Measurements from ENCODE around the gene XRCC4. TPM values are rescaled to one million over a fixed set of nuclear protein-coding genes. Genes with fewer than 3 reads are reported as not detected.

XRCC4 gene
- total RNA-seq, 2 donors from 2014 or later, result 6.4 to 6.8 TPM

DNA sequence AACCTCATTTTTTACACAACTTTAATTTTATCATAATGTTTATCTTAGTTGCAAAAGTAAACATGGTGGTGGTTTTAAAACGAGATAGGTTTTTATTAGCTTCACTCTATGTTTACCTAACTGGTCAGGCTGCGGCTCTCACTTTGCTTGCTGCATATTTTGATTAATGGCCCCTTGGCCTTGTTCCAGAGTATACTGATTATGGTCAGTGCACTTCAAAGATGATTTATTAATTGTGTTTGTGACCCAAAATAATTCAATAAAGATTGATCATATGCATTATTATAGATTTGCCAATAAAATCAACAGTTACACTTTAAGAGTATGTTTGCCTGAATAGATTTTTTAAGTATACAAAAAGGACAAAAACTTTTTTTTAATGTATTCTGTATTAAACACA, 188.0 kb downstream of the XRCC4 start:
- DNase-seq (ENCODE audit: low spot score), result no peak

DNA sequence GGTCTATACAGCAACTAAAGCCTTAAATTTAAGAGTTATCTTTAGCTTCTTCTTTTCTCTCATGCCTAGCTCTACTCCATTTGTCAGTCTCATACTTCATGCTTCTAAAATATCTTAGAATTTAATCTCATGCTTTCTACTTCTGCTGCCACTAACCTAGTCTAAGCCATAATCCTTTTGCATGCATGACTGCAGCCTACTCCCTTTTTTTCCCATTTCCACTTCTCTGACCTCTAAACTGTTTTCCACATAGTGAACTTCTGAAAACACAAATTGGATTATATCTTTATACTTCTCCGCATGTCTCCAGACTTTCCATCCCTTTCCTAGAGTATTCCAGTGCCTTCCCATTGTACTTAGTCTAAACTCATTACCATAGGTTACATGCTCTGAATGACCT, 193.0 kb downstream of the XRCC4 start:
- H3K27me3 ChIP-seq, result no peaks in the 10 kb centered on the region

More for the DNA sequence above, 188.0 kb downstream of the XRCC4 start:
- Histone ChIP-seq H3K4me1 (no peaks in the 10 kb centered on the region), H3K36me3 (no peaks in the 10 kb centered on the region), H3K27me3 (no peaks in the 10 kb centered on the region), H3K9me3 (no peaks in the 10 kb centered on the region), H3K27ac (no peak overlapping the region), H3K4me3 (no peak overlapping the region)
- TF ChIP-seq CTCF (IDR thresholded peaks at IDR 0.05), result no peak

GRCh38 chr5:83277154-83277553, 199.8 kb downstream of the XRCC4 start:
- H3K4me1 ChIP-seq, result no peaks in the 10 kb centered on the region
- no peaks in the 10 kb centered on the region for H3K36me3 ChIP-seq
- no peak overlapping the region for H3K27ac ChIP-seq
- TF ChIP-seq CTCF (IDR thresholded peaks at IDR 0.05), result no peak
- no peak overlapping the region for H3K4me3 ChIP-seq
- no peak for DNase-seq (ENCODE audit: low spot score)
- no peaks in the 10 kb centered on the region for H3K27me3 ChIP-seq
- peaks cover 0 to 7% of the 10 kb centered on the region in 2 donors for H3K9me3 ChIP-seq

More for the DNA sequence above, 193.0 kb downstream of the XRCC4 start:
- no peaks in the 10 kb centered on the region for H3K4me1 ChIP-seq
- no peak for DNase-seq (ENCODE audit: low spot score)
- no peak for TF ChIP-seq CTCF (IDR thresholded peaks at IDR 0.05)
- H3K36me3 ChIP-seq, result no peaks in the 10 kb centered on the region
- H3K27ac ChIP-seq, result no peak overlapping the region
- no peak overlapping the region for H3K4me3 ChIP-seq
- peaks cover 0 to 7% of the 10 kb centered on the region in 2 donors for H3K9me3 ChIP-seq

DNA sequence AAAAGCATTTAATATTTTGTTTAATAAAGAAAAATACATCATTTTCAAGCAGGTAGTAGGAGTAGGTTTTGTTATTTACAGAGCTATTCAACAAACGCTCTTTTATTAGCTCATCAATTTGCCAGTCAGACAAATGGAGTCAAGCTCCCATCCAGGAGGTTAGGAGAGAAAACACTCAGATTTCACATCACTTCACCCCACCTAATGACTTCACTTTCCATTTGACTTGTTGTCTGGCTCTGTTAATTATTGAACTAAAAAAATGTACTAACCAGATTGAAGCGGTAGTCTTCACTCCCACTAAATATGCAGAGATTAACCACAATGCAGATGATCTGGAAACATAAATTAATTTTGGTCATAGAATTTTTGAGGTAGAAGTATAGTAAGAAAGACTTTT, 200.6 kb downstream of the XRCC4 start:
- Histone ChIP-seq H3K36me3 (no peaks in the 10 kb centered on the region), H3K9me3 (peaks cover 0 to 7% of the 10 kb centered on the region in 2 donors), H3K4me3 (no peak overlapping the region), H3K27me3 (no peaks in the 10 kb centered on the region), H3K4me1 (no peaks in the 10 kb centered on the region), H3K27ac (no peak overlapping the region)
- DNase-seq (ENCODE audit: low spot score), result no peak
- no peak for TF ChIP-seq CTCF (IDR thresholded peaks at IDR 0.05)

DNA sequence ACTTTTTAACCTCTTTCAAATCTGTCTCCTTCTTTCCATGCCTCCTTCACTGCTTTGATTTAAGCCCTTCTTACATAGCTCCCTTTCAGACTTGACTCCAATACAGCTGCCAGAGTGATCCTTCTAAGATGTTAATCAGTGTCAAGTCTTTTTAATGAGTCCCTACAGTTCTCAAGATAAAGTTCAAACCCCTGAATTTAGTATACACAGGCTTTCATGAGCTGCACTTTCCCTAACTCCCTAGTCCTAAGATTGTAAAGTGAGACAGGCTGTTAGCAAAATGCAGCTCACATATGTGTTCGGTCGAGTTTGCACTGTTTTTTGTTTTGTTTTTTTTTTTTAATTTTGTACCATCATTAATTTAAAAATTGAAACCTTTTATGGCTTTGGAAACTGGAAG, 203.8 kb downstream of the XRCC4 start:
- Histone ChIP-seq H3K9me3 (no peaks in the 10 kb centered on the region), H3K4me1 (no peaks in the 10 kb centered on the region), H3K27me3 (no peaks in the 10 kb centered on the region), H3K4me3 (no peak overlapping the region), H3K36me3 (no peaks in the 10 kb centered on the region), H3K27ac (no peak overlapping the region)
- no peak for TF ChIP-seq CTCF (IDR thresholded peaks at IDR 0.05)
- no peak for DNase-seq (ENCODE audit: low spot score)

- no peaks in the 10 kb centered on the region for H3K27me3 ChIP-seq
- H3K4me1 ChIP-seq, result no peaks in the 10 kb centered on the region
- H3K4me3 ChIP-seq, result no peak overlapping the region
- TF ChIP-seq CTCF (IDR thresholded peaks at IDR 0.05), result no peak
- H3K36me3 ChIP-seq, result no peaks in the 10 kb centered on the region
- no peak for DNase-seq (ENCODE audit: low spot score)
- H3K27ac ChIP-seq, result no peak overlapping the region
- no peaks in the 10 kb centered on the region for H3K9me3 ChIP-seq
Measured at GRCh38 chr5:83281658-83282057, 204.3 kb downstream of the XRCC4 start.
